Measurements from ENCODE around the gene SDK1.
A peak's percentile ranks its signal among the peaks of the same experiment; 100 is the strongest.

Gene SDK1

GRCh38 chr7:4001742-4002141 is 700.7 kb downstream of the SDK1 start:
- no peak for DNase-seq

DNA sequence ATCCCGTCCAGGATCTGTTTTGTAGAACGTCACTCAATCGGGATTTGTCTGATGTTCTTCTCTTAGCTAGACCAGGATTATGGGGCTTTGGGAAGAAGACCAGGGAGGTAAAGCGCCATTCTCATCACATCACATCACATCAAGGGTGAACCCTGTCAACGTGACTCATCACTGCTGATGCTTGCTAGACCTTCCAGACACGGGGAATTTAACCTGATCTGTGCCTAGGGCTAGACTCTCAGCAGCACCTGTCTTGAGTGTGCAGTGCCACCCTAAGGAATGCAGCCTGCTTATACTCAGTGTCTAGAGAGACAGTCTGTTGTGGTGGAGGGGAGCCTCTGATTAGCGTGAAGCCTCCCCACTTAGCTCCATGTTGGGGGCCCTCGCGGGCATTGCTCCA is 702.5 kb downstream of the SDK1 start:
- no peak for DNase-seq

DNA sequence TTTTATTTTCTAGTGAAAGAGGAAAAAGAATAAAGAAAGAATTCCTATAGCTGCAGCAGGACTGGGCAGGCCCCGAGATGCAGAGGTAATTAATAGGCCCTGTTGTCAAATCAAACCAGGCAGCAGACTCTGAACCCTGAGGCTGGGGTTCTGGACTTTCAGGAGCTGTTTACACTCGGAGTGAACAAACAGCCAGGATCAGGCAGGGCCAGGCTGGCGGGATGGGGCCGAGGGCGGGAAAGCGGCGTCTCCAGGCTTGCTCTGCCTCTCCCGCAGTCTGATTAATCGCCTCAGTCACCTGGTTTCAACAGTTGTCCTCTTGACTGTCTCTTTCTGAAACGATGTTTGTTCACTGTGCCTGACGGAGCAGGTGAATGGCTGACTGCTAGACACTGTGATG is 705.6 kb downstream of the SDK1 start:
- peak; percentile 62 for DNase-seq

DNA sequence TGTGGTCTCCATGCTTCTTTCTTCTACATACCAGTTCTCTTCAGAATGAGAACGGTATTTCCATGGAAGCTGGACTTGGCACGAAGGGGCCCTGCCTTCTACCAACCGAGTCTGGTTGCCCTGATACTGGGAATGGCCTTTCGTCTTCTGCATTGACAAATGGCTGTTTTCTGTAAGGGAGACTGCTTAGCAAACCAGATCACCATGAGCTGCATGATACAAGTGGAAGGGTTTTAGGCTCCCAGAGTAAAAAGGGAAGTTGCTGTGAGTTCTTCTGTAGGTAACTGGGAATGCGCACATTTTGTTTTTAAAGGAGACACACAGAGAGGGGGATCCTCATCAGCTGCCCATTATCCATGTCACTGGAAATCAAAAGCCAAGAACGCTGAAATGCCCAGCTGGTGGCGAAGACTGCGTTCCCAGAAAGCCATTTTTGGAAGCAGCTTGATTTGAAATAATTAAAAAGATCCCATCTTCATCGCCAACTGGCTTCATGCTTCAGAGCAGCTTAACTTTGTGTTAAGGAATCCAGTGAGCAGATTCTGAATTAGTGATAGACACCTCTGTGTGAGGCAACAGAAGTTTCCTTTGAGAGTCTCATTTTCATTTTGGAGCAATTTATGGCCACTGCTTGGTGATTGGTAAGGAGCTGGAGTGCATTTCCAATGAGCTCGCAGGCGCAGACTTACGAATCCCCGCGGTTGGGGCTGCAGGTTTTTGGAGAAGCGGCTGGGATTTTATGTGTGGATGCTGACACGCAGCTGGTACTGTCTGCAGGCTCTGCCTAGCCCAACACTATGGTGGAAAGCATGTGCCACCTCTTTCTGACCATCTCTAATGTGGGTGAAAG is 708.4 kb downstream of the SDK1 start:
- no peak for DNase-seq

DNA sequence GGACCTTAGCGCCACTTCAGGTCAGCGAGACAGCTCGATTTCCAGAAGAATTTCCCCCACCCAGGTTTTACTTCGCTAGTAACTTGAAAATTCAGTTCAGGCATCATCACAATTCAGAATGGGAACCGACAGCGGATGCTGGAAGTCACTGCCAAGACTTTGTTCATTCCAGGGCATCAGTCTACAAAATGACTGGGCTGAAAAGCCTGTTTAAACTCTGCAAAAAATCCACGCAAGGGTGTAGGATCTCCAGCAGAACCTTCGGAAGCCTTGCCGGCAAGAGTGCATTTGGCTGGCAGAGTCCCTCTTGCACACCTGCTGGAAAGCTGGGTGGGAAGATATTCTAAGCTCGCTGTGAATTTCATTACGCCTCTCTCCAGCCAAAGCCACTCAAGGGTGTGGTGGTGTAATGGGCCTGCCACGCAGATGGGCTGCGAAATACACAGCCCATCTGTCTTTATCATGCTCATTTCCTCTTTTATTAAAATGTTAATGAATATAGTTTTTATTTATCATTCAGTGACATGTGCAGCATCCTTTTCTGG is 709.1 kb downstream of the SDK1 start:
- no peak for DNase-seq

DNA sequence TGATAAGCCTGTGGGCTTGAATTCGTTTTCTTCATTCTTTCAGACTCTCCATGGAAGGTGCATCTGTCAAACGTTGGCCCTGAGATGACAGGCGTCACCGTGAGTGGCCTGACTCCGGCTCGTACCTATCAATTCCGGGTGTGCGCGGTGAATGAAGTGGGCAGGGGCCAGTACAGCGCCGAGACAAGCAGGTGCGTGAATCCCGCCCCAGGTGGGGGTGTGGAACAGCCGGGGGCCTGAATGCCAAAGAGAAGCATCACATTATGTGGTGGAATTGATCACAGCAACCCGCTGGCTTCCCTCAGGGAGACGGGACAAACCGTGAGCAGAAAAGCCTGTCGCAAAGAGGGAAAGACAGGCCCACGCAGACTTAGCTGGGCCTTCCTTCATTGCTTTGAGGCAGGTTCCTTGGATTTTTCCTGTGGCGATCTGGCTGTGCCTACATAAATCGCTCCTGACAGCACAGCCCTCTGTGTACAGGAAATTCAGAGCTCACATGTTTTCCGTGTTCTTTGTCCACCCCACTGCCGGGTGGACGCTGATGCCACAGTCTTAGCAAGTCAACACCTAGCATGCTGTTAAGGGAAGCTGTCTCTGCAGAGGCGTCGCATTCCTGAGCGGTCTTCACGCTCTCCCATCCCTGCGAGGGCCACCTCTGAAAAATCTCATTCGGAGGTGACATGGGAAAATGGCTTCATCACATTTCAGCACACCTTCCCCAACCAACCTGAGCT is 710.0 kb downstream of the SDK1 start:
- no peak for DNase-seq

DNA sequence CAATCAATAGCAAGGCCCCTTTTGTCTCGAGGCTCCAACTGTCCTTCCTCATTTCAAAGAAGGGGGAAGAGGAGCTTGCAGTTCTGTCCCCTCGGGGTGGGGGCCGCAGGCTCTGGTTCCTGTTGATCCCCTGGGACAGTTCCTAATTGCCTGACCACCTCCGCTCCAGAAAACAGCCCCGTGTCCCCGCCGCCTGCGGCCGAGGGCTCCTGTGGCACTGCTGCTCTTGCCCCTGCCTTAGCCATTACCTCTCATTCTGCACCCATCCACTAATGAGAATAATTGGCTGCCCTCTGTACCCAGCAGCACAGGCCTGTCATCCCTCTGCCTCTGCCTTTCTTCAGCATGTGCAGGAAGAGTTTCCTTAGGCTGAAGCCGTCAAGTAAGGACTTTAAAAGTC is 712.7 kb downstream of the SDK1 start:
- DNase-seq: no peak

- DNase-seq: no peak
Measured at GRCh38 chr7:4014346-4015050, 713.4 kb downstream of the SDK1 start.

DNA sequence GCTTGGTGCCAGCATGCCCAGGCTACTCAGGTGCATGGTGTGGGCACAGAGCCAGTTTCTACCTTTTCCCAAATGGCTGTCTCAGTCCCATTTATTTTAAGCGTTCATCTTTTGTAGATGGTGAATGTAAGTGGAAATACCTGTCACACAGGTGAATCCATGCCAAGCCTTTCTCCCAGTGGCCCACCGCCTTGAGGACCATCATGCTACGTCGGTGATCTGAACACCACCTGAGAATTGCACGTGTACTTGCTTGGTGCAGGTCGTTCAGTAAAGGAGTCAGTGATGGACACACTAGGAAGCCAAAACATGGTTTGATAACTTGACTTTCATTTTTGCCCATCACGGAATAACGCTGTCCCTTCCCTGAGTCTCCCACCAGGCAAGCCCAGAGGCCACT is 714.3 kb downstream of the SDK1 start:
- no peak for DNase-seq

DNA sequence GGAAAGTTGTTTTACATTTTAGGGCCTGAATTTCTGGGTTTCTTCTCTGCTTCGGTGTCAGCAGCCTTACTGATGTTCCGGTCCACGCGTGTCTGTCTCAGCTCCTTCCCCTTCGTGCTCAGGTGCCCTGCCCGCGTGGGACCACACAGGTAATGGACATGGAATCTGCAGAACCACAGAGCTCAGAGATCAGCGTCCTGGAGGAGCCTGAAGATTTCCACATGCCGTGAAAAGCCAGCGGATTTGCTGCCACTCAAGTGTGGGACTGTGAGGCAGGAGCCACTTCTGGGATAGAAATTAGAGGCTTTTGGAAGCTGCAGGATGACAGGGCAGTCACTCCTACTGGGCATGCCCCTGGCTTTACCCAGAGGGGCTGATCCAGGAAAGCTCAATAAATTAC is 714.9 kb downstream of the SDK1 start:
- no peak for DNase-seq

- DNase-seq: no peak
Measured at GRCh38 chr7:4017081-4017480, 716.0 kb downstream of the SDK1 start.

DNA sequence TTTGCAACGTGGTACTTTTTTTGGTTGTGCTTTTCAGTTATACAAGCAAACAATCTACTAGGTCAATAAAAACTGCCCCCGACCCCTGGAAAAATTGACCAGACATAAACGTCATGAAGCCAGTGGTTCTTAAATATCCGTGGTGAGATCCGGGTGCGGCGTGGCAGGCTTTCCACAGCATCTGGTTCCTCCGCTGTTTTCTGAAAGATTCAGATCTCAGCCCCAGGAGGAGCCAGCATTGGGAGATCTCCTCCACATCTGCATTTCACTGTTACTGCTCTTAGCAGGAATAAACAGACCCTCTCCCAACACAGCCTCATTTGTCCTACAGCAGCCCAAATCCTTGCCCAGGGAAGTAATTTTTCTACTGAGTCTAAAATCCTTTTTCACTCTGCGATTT is 716.7 kb downstream of the SDK1 start:
- no peak for DNase-seq

- DNase-seq: no peak
Measured at GRCh38 chr7:4018601-4019316, 717.7 kb downstream of the SDK1 start.

DNA sequence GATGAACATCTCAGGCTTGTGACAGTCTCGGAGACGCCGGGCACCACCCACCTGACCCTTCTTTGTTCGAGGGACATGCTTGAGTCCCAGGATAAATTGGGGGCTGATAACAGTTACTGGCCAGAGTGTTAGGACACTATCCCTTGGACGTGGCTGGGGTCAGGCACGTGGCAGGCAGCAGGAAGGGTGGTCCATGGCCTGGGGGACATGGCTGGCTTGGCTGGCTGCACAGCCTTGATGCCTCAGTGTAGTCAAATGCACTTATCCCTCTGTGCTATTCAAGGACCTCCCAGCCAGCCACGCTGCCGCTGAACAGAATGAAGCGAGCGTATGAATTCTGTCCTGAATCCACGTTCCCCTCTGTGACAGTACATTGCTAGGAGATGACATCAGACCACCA is 719.0 kb downstream of the SDK1 start:
- no peak for DNase-seq

GRCh38 chr7:4021413-4021812 is 720.4 kb downstream of the SDK1 start:
- DNase-seq: no peak

- no peak for DNase-seq
Measured at GRCh38 chr7:4022265-4022664, 721.2 kb downstream of the SDK1 start.

DNA sequence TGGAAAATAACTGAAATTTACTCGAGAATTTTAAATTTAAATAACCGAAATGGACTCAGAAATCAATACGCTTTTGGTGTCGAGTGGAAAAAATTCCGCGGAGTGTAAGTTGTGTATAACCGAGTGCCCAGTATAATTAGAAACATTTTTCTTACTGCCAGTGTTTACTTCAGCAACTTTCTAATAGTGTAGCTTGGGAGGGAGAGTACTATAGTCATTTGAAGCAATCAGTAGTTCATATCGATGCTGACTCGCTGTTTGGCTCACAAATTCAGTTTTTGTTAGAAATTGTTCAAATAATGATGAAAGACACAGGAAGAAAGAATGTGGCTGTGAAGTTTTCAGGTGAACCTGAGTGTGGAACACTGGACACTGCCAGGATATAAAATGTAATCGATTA is 722.5 kb downstream of the SDK1 start:
- no peak for DNase-seq

GRCh38 chr7:4024133-4024532 is 723.1 kb downstream of the SDK1 start:
- DNase-seq: no peak

DNA sequence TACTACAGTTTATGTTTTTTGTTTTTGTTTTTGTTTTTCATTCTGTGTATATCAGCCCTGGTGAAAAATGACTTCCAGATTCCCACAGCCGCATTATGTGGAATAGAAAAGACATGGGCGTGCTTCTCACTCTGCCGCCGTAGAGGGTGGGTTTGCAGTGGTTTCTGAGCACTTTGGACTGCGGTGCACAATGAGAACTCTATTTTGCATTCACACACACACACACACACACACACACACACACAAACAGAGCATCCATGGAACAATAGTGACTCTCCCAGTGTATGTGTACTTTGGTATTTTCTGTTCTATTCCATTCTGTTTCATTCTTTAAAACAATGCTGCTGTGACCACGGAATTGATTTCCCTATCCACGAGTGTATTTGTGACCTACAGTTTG is 723.8 kb downstream of the SDK1 start:
- DNase-seq: no peak

DNA sequence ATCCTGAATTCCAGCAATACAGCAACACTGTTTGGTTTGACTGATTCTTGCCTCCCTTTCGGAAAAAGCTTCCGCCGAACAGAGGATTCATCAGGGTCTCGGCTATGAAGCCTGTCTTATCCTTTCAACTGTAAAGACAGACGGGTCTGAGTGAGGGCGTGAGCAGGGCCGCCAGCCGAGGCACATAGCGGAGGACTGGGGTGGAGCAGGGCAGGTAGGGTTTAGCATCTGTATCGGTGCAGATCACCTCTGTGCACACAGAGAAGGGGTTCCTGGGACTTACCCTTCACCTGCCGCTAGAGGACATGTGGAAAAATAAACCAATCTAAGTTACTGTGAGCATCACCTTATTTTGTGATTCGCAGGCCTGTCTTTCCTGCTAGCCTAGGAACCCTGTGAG is 724.2 kb downstream of the SDK1 start:
- no peak for DNase-seq

DNA sequence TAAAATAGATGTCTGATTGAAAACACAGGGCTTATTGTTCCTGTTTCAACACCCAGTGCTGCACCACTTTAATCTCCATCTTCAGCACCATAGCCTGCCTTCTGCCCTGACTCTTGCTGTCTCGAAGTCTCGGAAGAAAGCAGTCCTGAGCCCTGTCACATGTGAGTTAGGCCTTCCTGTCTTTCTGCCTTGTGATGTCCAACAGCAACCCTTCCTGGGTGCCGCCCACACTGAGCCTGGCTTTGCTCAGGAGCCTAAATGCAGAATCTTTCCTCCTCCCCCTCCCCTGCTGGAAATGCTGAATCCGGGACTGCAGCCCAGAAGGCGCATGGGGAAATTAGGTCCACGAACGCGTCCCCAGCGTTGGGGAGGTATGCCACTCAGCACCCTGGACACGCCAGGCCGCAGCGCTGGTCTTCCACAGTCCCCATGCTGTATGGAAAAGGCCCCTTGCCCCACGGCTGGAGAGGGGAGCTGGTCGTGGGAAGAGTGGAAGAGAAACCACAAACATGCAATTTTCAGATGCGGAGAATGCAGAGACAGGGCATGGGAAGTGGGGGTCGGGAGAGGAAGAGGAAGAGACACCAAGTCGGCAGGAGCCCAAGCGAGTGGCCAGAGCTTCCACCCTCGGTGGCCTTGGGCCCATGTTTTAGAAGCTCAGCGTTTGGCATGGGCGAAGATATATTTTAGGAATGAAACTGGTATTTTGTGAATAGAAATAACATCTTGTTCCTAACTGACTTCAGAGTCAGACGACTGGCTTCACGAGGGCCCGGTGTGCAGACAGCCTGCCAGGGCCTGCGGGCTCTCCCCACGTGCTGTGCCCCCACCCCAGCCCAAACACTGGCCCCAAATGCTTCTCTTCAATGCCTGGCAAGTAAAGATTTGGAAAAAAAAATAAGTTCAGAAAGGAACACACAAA is 724.9 kb downstream of the SDK1 start:
- no peak for DNase-seq

All from NCI-H1092 treated with DMSO at 0.1 percent for 48 hours (cell line).